Caco-2 (cell line): Measurements from ENCODE around the gene RRP1B. TPM values are rescaled to one million over a fixed set of nuclear protein-coding genes. Genes with fewer than 3 reads are reported as not detected.
A peak's percentile ranks its signal among the peaks of the same experiment; 100 is the strongest.

Experiments used
- BruUV-seq: library from RNA; stranded (reverse); fragments of 400-500 nt; replicated peaks from 2 replicates; lab custom pipeline; 2021; lab: Mats Ljungman, UMichigan
- CTCF ChIA-PET: fragments of 300-600 bp; sonication (Branson Sonifier 250); formaldehyde crosslinking; loops from one replicate; lab custom pipeline; 2022; ENCODE audit warnings: antibody characterized with exemption; lab: Charles Lee
- POLR2A ChIA-PET: fragments of 300-600 bp; sonication (Branson Sonifier 250); formaldehyde crosslinking; loops from one replicate; lab custom pipeline; 2022; ENCODE audit warnings: antibody characterized with exemption; lab: Charles Lee
- DNase-seq, 2 experiments: peaks; one replicate each; pipeline versions ENCODE4 v3.0.0 to v3.0.0-alpha.2; 2020 to 2022
- H3K27me3 ChIP-seq: replicated peaks from 2 replicates; pipeline ENCODE4 v1.6.0; 2011; ENCODE audit warnings: low read length; ENCODE audit not compliant: control insufficient read depth, insufficient read depth
- H3K36me3 ChIP-seq: 2 replicates; pipeline ENCODE4 v1.5.1; 2011; ENCODE audit warnings: low read length; ENCODE audit not compliant: control insufficient read depth, insufficient read depth
- H3K4me1 ChIP-seq: fragments of 250-450 bp; sonication (Bioruptor Pico); 2 replicates; pipeline ENCODE4 v1.5.1; 2020; ENCODE audit warnings: mild to moderate bottlenecking
- H3K4me3 ChIP-seq: 2 replicates; pipeline ENCODE4 v1.5.1; 2011; ENCODE audit warnings: low read depth, mild to moderate bottlenecking, control low read depth, low read length
- H3K9me3 ChIP-seq: fragments of 250-450 bp; sonication (Bioruptor Pico); 2 replicates; pipeline ENCODE4 v1.5.1; 2020; ENCODE audit warnings: mild to moderate bottlenecking, moderate library complexity
- H3K27ac Mint-ChIP-seq: one replicate; pipeline ENCODE4 v1.8.0; 2022; ENCODE audit warnings: mixed read lengths; ENCODE audit not compliant: unreplicated experiment
- H3K27me3 Mint-ChIP-seq: one replicate; pipeline ENCODE4 v1.8.0; 2022; ENCODE audit warnings: mixed read lengths; ENCODE audit not compliant: insufficient read depth, unreplicated experiment
- H3K36me3 Mint-ChIP-seq: one replicate; pipeline ENCODE4 v1.8.0; 2022; ENCODE audit warnings: mild to moderate bottlenecking, mixed read lengths; ENCODE audit not compliant: insufficient read depth, unreplicated experiment
- H3K4me1 Mint-ChIP-seq: one replicate; pipeline ENCODE4 v1.8.0; 2022; ENCODE audit warnings: low read depth, mixed read lengths; ENCODE audit not compliant: unreplicated experiment
- H3K4me3 Mint-ChIP-seq: one replicate; pipeline ENCODE4 v1.8.0; 2022; ENCODE audit warnings: mild to moderate bottlenecking, moderate library complexity, mixed read lengths; ENCODE audit not compliant: unreplicated experiment
- H3K9me3 Mint-ChIP-seq: one replicate; pipeline ENCODE4 v1.8.0; 2022; ENCODE audit warnings: mixed read lengths; ENCODE audit not compliant: unreplicated experiment
- intact Hi-C: fragments of 100-400 bp; cut with micrococcal nuclease; formaldehyde crosslinking; loops from one replicate; pipeline ENCODE4 v1.10.0; 2022; ENCODE audit not compliant: unreplicated experiment
- microRNA-seq: library from miRNA; unstranded; fragments of <30 nt; microRNA quantifications from one replicate; pipeline ENCODE4 v1.2.0, GENCODE V29; 2022
- total RNA-seq: library from RNA; stranded (reverse); gene quantifications from 2 replicates; pipeline ENCODE4 v1.2.3, GENCODE V29; 2022
- TF ChIP-seq, protein P1 (sequence below), 2 experiments: fragments of 200-600 bp in 1 of 2; IDR thresholded peaks; 1 replicate in 1 of 2; 2 replicates in 1 of 2; pipeline versions ENCODE4 v1.5.1 to v1.8.0; 2011 to 2022; ENCODE audit warnings: antibody characterized with exemption in 1 of 2, control low read depth in 1 of 2, inconsistent platforms in 1 of 2, low read depth in 1 of 2, low read length in 1 of 2, mild to moderate bottlenecking in 1 of 2, moderate library complexity in 1 of 2; ENCODE audit not compliant: insufficient read depth in 1 of 2, severe bottlenecking in 1 of 2, unreplicated experiment in 1 of 2

Gene RRP1B
- total RNA-seq, 1 experiment from 2014 or later, result 49.5 TPM

DNA sequence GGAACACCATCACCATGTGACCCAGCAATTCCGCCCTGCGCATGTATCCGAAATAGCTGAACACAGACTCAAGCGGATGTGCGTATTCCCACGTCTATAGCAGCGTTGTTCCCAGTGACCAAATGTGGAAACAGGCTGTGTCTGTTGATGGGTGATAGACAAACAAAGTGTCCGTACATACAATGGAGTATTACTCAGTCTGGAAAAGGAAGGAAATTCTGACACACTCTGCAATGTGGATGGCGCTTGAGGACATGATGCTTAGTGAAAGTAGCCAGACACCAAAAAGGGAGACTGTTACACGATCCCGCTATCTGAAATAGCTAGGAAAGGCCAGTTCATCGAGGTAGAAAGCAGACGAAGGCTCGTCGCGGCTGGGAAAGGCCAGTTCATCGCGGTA is 85.4 kb downstream of the RRP1B start:
- DNase-seq, result no peak
- POLR2A ChIA-PET, result no interaction called here
- TF ChIP-seq, protein P1, sequence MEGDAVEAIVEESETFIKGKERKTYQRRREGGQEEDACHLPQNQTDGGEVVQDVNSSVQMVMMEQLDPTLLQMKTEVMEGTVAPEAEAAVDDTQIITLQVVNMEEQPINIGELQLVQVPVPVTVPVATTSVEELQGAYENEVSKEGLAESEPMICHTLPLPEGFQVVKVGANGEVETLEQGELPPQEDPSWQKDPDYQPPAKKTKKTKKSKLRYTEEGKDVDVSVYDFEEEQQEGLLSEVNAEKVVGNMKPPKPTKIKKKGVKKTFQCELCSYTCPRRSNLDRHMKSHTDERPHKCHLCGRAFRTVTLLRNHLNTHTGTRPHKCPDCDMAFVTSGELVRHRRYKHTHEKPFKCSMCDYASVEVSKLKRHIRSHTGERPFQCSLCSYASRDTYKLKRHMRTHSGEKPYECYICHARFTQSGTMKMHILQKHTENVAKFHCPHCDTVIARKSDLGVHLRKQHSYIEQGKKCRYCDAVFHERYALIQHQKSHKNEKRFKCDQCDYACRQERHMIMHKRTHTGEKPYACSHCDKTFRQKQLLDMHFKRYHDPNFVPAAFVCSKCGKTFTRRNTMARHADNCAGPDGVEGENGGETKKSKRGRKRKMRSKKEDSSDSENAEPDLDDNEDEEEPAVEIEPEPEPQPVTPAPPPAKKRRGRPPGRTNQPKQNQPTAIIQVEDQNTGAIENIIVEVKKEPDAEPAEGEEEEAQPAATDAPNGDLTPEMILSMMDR (IDR thresholded peaks at IDR 0.05; ENCODE audit: insufficient read depth in 1 of 2, low read depth in 1 of 2, low read length in 1 of 2, severe bottlenecking in 1 of 2, unreplicated experiment in 1 of 2), result no peak
- Histone ChIP-seq H3K27me3 (no peaks in the 10 kb centered on the region), H3K36me3 (peaks cover 1% of the 10 kb centered on the region), H3K4me1 (no peaks in the 10 kb centered on the region), H3K4me3 (no peak overlapping the region), H3K9me3 (no peaks in the 10 kb centered on the region)
- peaks cover 70% of the 10 kb centered on the region for H3K36me3 Mint-ChIP-seq
- intact Hi-C loops, result no loop called here
- H3K4me3 Mint-ChIP-seq, result no peak overlapping the region
- no peaks in the 10 kb centered on the region for H3K4me1 Mint-ChIP-seq
- BruUV-seq, result no TSS peak
- no peaks in the 10 kb centered on the region for H3K9me3 Mint-ChIP-seq
- CTCF ChIA-PET, result no interaction called here
- H3K27me3 Mint-ChIP-seq, result no peaks in the 10 kb centered on the region
- H3K27ac Mint-ChIP-seq, result peak overlapping the region; percentile 63

Small RNA genes lying within 50 kb of the gene (microRNA-seq; reads per million reads assigned to microRNA genes)
- gene MIR6070, result not detected

Other genes starting within 250 kb of the RRP1B start
- gene SIK1, start 232.4 kb upstream of the RRP1B start, total RNA-seq, result 69.4 and 71.5 TPM in 2 replicates
- 10.9 and 11.9 TPM in 2 replicates for gene HSF2BP, start 72 bp upstream of the RRP1B start, total RNA-seq
- gene PDXK, start 59.6 kb downstream of the RRP1B start, total RNA-seq, result 275 and 276 TPM in 2 replicates
- gene CSTB, start 116.7 kb downstream of the RRP1B start, total RNA-seq, result 49.9 and 50.0 TPM in 2 replicates
- 51.6 and 52.8 TPM in 2 replicates for gene RRP1, start 130.0 kb downstream of the RRP1B start, total RNA-seq
- 61.8 and 65.5 TPM in 2 replicates for gene AGPAT3, start 205.7 kb downstream of the RRP1B start, total RNA-seq